Bronchial epithelial cell (primary cell): ENCODE results near the gene POU2F2. TPM values are rescaled to one million over a fixed set of nuclear protein-coding genes. Genes with fewer than 3 reads are reported as not detected.

ENCODE experiments used
- DNase-seq: peaks from one replicate; pipeline ENCODE4 v3.0.0-alpha.2; 2010; ENCODE audit warnings: low read depth
- FAIRE-seq: peaks from 2 replicates; lab custom pipeline; 2011; peaks lifted over from hg19 to GRCh38; lab: Jason Lieb, UNC
- H3K27me3 ChIP-seq: 2 replicates; pipeline ENCODE4 v1.5.1; 2011; ENCODE audit warnings: low read length; ENCODE audit not compliant: control insufficient read depth, insufficient read depth
- H3K36me3 ChIP-seq: 2 replicates; pipeline ENCODE4 v1.5.1; 2011; ENCODE audit warnings: low read length; ENCODE audit not compliant: control insufficient read depth, insufficient read depth
- H3K4me3 ChIP-seq: 2 replicates; pipeline ENCODE4 v1.5.1; 2011; ENCODE audit warnings: mild to moderate bottlenecking, low read depth, low read length, control low read depth
- total RNA-seq: library from RNA; depleted of rRNA; stranded (reverse); fragments of >200 nt; gene quantifications from 2 replicates; pipeline ENCODE4 v1.2.1, GENCODE V29; 2014
- TF ChIP-seq, protein P1 (sequence below): IDR thresholded peaks from 2 replicates; pipeline ENCODE4 v1.5.1; 2011; ENCODE audit warnings: mild to moderate bottlenecking, moderate library complexity, low read length, control low read depth, inconsistent platforms; ENCODE audit not compliant: insufficient read depth, severe bottlenecking

POU2F2 gene
- total RNA-seq, 1 donor from 2014 or later, result 0.53 TPM

- DNase-seq (no peak), FAIRE-seq (no peak)
- H3K36me3 ChIP-seq, result no peaks in the 10 kb centered on the region
- no peak overlapping the region for H3K4me3 ChIP-seq
- TF ChIP-seq, protein P1, sequence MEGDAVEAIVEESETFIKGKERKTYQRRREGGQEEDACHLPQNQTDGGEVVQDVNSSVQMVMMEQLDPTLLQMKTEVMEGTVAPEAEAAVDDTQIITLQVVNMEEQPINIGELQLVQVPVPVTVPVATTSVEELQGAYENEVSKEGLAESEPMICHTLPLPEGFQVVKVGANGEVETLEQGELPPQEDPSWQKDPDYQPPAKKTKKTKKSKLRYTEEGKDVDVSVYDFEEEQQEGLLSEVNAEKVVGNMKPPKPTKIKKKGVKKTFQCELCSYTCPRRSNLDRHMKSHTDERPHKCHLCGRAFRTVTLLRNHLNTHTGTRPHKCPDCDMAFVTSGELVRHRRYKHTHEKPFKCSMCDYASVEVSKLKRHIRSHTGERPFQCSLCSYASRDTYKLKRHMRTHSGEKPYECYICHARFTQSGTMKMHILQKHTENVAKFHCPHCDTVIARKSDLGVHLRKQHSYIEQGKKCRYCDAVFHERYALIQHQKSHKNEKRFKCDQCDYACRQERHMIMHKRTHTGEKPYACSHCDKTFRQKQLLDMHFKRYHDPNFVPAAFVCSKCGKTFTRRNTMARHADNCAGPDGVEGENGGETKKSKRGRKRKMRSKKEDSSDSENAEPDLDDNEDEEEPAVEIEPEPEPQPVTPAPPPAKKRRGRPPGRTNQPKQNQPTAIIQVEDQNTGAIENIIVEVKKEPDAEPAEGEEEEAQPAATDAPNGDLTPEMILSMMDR, result no peak
- H3K27me3 ChIP-seq, result no peaks in the 10 kb centered on the region
Observed at GRCh38 chr19:42134535-42135070, 2.4 kb upstream of the POU2F2 start.

- no peaks in the 10 kb centered on the region for H3K36me3 ChIP-seq
- no peak for FAIRE-seq
- H3K4me3 ChIP-seq, result peak overlapping the region; percentile 32
- peak; percentile 33 for DNase-seq
- no peaks in the 10 kb centered on the region for H3K27me3 ChIP-seq
- TF ChIP-seq, protein P1, result peak; percentile 97
Observed at GRCh38 chr19:42132851-42133528, 744 bp upstream of the POU2F2 start.

DNA sequence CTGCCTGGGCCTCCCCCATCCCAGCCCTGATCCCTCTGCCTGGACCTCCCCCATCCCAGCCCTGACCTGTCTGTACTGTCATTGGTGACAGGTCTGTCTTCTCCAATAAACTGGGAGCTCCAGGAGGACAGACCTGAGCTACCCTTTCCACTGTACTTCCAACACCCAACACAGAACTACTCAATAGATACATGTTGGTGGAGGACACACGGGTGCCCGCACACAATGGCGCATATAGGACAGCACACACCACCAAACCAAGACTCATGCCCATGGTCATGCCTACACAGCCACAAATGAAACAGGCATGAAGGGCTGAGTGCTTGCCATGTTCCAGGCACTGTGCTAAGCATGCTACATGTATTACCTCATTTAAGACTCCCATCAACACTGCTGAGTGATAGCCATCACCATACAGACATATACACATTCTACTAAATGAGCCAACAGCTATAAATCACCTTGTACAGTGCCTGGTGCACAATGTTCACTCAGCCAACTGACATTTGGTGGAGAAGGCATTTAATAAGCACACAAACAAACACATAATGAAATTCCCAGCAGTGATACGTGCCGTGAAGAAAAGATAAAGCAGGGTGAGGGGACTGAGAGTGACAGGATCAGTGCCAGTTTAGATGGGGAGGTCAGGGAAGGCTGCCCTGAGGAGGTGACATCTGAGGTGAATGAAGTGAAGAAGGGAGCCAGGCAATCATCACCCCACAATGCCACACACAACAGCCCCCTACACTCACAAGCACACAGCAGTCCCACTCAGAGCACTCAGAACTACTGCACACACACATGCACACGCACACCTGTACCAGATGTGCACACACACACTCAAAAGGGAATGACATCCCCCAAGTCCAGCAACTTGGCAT, 857 bp downstream of the POU2F2 start:
- TF ChIP-seq, protein P1, result no peak
- no peaks in the 10 kb centered on the region for H3K36me3 ChIP-seq
- DNase-seq, result no peak
- peak; percentile 40 for FAIRE-seq
- H3K27me3 ChIP-seq, result no peaks in the 10 kb centered on the region
- peak overlapping the region; percentile 32 for H3K4me3 ChIP-seq

GRCh38 chr19:42130254-42130573, 2.0 kb downstream of the POU2F2 start:
- TF ChIP-seq, protein P1, result no peak
- Histone ChIP-seq H3K27me3 (no peaks in the 10 kb centered on the region), H3K36me3 (no peaks in the 10 kb centered on the region), H3K4me3 (no peak overlapping the region)
- DNase-seq, result no peak
- no peak for FAIRE-seq

DNA sequence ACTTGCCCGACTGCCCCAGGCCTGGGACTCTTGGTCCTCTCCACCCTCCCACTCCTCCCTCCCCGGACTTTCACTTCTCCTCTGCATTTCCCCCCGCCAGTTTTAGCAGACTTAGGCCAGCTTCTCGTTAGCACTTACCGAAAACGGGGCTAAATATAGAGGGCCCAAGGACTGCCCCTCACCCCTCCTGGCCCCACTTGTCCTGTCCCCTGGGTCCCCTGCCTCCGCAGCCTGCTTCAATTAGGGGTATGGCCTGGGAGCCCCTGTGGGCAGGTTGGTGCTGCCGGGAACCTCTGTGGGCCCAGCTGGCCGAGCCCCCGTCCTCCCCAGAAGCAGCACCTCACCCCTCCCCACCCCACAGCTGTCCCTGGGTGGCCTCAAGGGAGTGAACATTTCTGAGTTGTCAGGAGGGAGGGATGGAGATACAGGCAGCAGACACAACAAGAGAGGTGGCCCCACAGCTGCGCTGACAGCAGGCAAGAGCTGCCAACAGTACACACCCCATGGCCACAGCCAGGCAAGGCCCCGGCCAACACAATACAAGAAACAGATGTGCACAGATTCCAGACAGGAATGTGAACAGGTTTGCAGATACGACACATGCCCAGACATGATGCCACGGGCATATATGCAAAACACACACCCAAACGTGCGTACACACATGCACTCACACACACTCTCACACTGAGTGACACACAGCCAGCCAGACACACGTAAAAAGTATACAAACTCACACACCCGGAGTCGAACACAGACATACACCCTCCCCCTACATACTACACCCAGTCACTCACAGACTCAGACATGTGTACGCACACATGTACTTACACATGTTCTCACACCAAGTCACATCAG, 2.6 kb downstream of the POU2F2 start:
- TF ChIP-seq, protein P1, result no peak
- Histone ChIP-seq H3K36me3 (no peaks in the 10 kb centered on the region), H3K4me3 (no peak overlapping the region), H3K27me3 (no peaks in the 10 kb centered on the region)
- DNase-seq, result peak; percentile 95
- FAIRE-seq, result peak; percentile 97
